ENCODE results near the gene PRRG1.
"Not testable (repeated sequence)": the region's sequence is repeated elsewhere in the genome, so short reads cannot be mapped to it uniquely, and the experiment has no call there.

Gene PRRG1

GRCh38 chrX:37476571-37477170, 127.5 kb downstream of the PRRG1 start:
- no peak for DNase-seq

GRCh38 chrX:37484335-37484734, 135.2 kb downstream of the PRRG1 start:
- DNase-seq = not testable (repeated sequence)

GRCh38 chrX:37485429-37485828, 136.3 kb downstream of the PRRG1 start:
- DNase-seq = no peak

GRCh38 chrX:37487271-37487670, 138.1 kb downstream of the PRRG1 start:
- no peak for DNase-seq

- DNase-seq = no peak
Measured at GRCh38 chrX:37488323-37488722, 139.2 kb downstream of the PRRG1 start.

GRCh38 chrX:37491686-37492085, 142.5 kb downstream of the PRRG1 start:
- DNase-seq = no peak

GRCh38 chrX:37495760-37496159, 146.6 kb downstream of the PRRG1 start:
- not testable (repeated sequence) for DNase-seq

- DNase-seq = not testable (repeated sequence)
Measured at GRCh38 chrX:37497126-37497525, 148.0 kb downstream of the PRRG1 start.

- DNase-seq = not testable (repeated sequence)
Measured at GRCh38 chrX:37498323-37498722, 149.2 kb downstream of the PRRG1 start.

GRCh38 chrX:37499649-37500048, 150.5 kb downstream of the PRRG1 start:
- not testable (repeated sequence) for DNase-seq

GRCh38 chrX:37504991-37505390, 155.8 kb downstream of the PRRG1 start:
- DNase-seq = no peak

All from activated CD8-positive, alpha-beta memory T cell treated with anti-CD3 and anti-CD28 coated beads for 24 hours (primary cell).